Common myeloid progenitor, CD34-positive (primary cell): ENCODE measurements around the gene CDC5L.

ENCODE experiments used
- CTCF ChIA-PET: fragments of 350-600 bp; sonication (Branson Sonifier 250); formaldehyde crosslinking; loops from one replicate; lab custom pipeline; 2021; ENCODE audit warnings: antibody characterized with exemption; lab: Charles Lee
- POLR2A ChIA-PET: fragments of 350-600 bp; sonication (Branson Sonifier 250); formaldehyde crosslinking; loops from one replicate; lab custom pipeline; 2021; ENCODE audit warnings: antibody characterized with exemption; lab: Charles Lee
- DNase-seq, 3 donors: peaks; one replicate each; pipeline versions ENCODE4 v3.0.0 to v3.0.0-alpha.2; 2013
- H3K27ac ChIP-seq, 2 experiments: 1 replicate in 1 of 2; 2 replicates in 1 of 2; pipeline ENCODE4 v1.7.0; 2013; ENCODE audit warnings: inconsistent platforms in 2 of 2, low read length in 2 of 2, mild to moderate bottlenecking in 2 of 2, low read depth in 1 of 2, moderate library complexity in 1 of 2; ENCODE audit not compliant: severe bottlenecking in 2 of 2, insufficient read depth in 1 of 2, poor library complexity in 1 of 2
- H3K27me3 ChIP-seq, 5 experiments: replicated peaks in 2 of 5; 1 replicate in 3 of 5; 2 replicates in 2 of 5; pipeline versions ENCODE4 v1.6.1 to v1.7.0; 2013; ENCODE audit warnings: low read length in 4 of 5, mild to moderate bottlenecking in 2 of 5, moderate library complexity in 2 of 5, inconsistent platforms in 1 of 5; ENCODE audit not compliant: insufficient read depth in 5 of 5, control insufficient read depth in 4 of 5
- H3K36me3 ChIP-seq, 4 experiments: 1 replicate in 2 of 4; 2 replicates in 2 of 4; pipeline versions ENCODE4 v1.6.1 to v1.7.0; 2013; ENCODE audit warnings: low read length in 3 of 4, control low read depth in 1 of 4, mild to moderate bottlenecking in 1 of 4; ENCODE audit not compliant: control insufficient read depth in 4 of 4, insufficient read depth in 4 of 4
- H3K4me1 ChIP-seq, 4 experiments: 1 replicate in 3 of 4; 2 replicates in 1 of 4; pipeline versions ENCODE4 v1.6.1 to v1.7.1; 2013; ENCODE audit warnings: low read length in 3 of 4, mild to moderate bottlenecking in 3 of 4, control low read depth in 1 of 4, inconsistent platforms in 1 of 4, moderate library complexity in 1 of 4; ENCODE audit not compliant: control insufficient read depth in 4 of 4, insufficient read depth in 4 of 4; ENCODE audit errors: control extremely low read depth in 1 of 4
- H3K4me3 ChIP-seq, 7 experiments: 1 replicate in 4 of 7; 2 replicates in 3 of 7; pipeline versions ENCODE4 v1.5.1 to v1.7.0; 2013; ENCODE audit warnings: mild to moderate bottlenecking in 7 of 7, low read length in 6 of 7, moderate library complexity in 6 of 7, inconsistent platforms in 2 of 7, low read depth in 2 of 7, control low read depth in 1 of 7; ENCODE audit not compliant: insufficient read depth in 4 of 7, control insufficient read depth in 1 of 7; ENCODE audit errors: extremely low read depth in 1 of 7
- H3K9me3 ChIP-seq, 5 experiments: 1 replicate in 4 of 5; 2 replicates in 1 of 5; pipeline versions ENCODE4 v1.6.1 to v1.7.1; 2013; ENCODE audit warnings: low read length in 4 of 5, mild to moderate bottlenecking in 2 of 5, inconsistent platforms in 1 of 5, low read depth in 1 of 5, moderate library complexity in 1 of 5; ENCODE audit not compliant: control insufficient read depth in 4 of 5, insufficient read depth in 2 of 5; ENCODE audit errors: control extremely low read depth in 1 of 5
- WGBS: methylation state at CpG from one replicate; pipeline ENCODE4 v1.1.5; 2013; ENCODE audit not compliant: insufficient coverage; 5-methylcytosine and 5-hydroxymethylcytosine counted together

CDC5L gene

DNA sequence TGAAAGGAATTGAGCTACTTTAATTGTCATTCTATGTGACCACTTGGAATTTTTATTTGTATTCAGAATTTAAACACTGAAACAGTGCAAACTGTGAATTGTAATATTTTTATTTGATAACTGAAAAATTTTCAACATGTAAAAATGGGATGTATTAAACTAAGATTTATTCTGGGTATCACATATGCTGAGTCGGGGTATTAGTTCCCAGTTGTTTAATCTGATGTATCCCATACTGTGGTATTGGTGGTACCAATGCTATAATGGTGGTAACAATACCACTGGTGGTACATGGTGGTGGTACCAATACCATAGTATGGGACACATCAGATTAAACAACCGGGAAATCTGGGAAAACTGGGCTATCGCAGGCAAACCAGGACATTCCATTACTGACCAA, 79.4 kb downstream of the CDC5L start:
- Histone ChIP-seq H3K36me3 (no peaks in the 10 kb centered on the region), H3K27me3 (no peaks in the 10 kb centered on the region), H3K27ac (no peak overlapping the region), H3K4me3 (no peak overlapping the region), H3K9me3 (no peaks in the 10 kb centered on the region), H3K4me1 (peaks cover 0 to 14% (median 3%) of the 10 kb centered on the region in 4 experiments)
- no peak for DNase-seq
- ChIA-PET CTCF (interaction anchor here (15.4 kb wide), 1 partner anchor 6 kb away, joined by 135 read pairs; no protein-coding TSS in a partner anchor), POLR2A (no interaction called here)
- 100% methylated on average over 3 of the region's 3 CpGs for whole genome bisulfite sequencing

- DNase-seq = no peak
- Histone ChIP-seq H3K4me1 (peaks cover 0 to 9% (median 6%) of the 10 kb centered on the region in 4 experiments), H3K27ac (no peak overlapping the region), H3K9me3 (no peaks in the 10 kb centered on the region), H3K4me3 (no peak overlapping the region), H3K36me3 (no peaks in the 10 kb centered on the region), H3K27me3 (no peaks in the 10 kb centered on the region)
- CTCF ChIA-PET = interaction anchor here (1.0 to 10.8 kb wide), 5 partner anchors 8 to 167 kb away, joined by 3 to 135 read pairs (median 3); no protein-coding TSS in a partner anchor
- 100% methylated on average over 3 of the region's 6 CpGs for WGBS
- POLR2A ChIA-PET = no interaction called here
Measured at GRCh38 chr6:44468835-44469234, 81.3 kb downstream of the CDC5L start.

DNA sequence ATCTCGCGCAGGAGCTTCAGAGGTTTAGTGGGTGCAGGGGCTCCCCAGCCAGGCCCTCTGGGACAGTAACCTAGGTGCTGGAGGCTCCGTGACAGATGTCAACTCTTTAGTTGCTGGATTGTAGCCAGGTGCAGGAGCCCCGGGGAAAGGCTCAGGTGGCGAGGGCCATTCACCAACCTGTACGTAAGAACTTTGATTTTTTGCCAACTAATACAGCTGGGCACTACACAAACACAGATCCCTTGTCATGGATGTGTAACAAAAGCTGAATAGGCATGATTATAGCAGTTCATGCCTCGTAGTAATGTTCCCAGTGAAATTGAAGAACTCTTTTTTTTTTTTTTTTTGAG, 82.6 kb downstream of the CDC5L start:
- POLR2A ChIA-PET = interaction anchor here (0.6 to 1.4 kb wide), 2 partner anchors 144 to 157 kb away, joined by 3 read pairs; no protein-coding TSS in a partner anchor
- no peaks in the 10 kb centered on the region for H3K27me3 ChIP-seq
- no peaks in the 10 kb centered on the region for H3K9me3 ChIP-seq
- H3K27ac ChIP-seq = no peak overlapping the region
- 96% methylated on average over 5 of the region's 7 CpGs for WGBS
- CTCF ChIA-PET = interaction anchor here (0.8 to 10.8 kb wide), 10 partner anchors 10 to 186 kb away, joined by 3 to 135 read pairs (median 3); no protein-coding TSS in a partner anchor
- H3K4me1 ChIP-seq = peaks cover 0 to 10% (median 8%) of the 10 kb centered on the region in 4 experiments
- no peak overlapping the region for H3K4me3 ChIP-seq
- no peak for DNase-seq
- no peaks in the 10 kb centered on the region for H3K36me3 ChIP-seq

- H3K27me3 ChIP-seq = no peaks in the 10 kb centered on the region
- 83% methylated on average over 2 of the region's 2 CpGs for WGBS
- POLR2A ChIA-PET = interaction anchor here (1.4 kb wide), 1 partner anchor 157 kb away, joined by 3 read pairs; no protein-coding TSS in a partner anchor
Measured at GRCh38 chr6:44470746-44471145, 83.2 kb downstream of the CDC5L start.

DNA sequence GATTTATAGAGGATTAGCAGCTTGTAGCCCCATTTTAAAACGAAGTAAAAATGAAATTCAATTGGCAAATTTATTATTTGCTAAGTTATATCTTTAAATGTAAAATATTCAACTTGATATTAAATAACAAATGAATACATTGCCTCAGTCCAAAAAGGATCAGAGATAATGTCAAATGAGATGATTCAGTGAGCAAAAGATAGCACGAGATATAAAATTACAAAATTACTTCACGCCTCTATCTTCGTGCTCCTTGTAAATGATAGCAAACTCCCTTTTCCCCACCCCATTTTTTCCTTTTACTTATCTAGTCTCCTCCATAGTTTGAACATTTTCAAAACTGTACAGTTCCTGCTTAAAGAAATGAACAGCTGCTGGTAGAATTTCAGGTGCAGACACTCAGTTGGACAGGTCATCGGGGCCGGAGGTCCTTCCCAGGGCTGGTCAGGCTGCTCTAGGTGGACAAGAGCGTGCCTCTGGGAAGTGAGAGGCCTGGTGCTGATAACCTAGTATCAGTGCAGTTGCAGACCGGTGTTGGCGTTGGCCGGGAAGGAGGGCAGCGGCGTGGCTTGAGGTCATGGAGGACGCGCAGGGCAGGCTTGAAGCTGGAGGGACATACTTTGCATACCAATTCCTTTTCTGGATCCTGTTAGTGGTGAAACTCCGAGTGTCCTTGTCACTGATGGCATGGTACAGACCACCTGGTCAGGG, 83.9 kb downstream of the CDC5L start:
- POLR2A ChIA-PET = interaction anchor here (1.4 kb wide), 1 partner anchor 156 kb away, joined by 3 read pairs; no protein-coding TSS in a partner anchor
- H3K36me3 ChIP-seq = no peaks in the 10 kb centered on the region
- peaks cover 0 to 17% (median 14%) of the 10 kb centered on the region in 4 experiments for H3K4me1 ChIP-seq
- CTCF ChIA-PET = interaction anchor here (1.0 to 10.8 kb wide), 5 partner anchors 11 to 1451 kb away, joined by 3 to 135 read pairs (median 6); no protein-coding TSS in a partner anchor
- DNase-seq = no peak
- H3K4me3 ChIP-seq = no peak overlapping the region
- no peak overlapping the region for H3K27ac ChIP-seq
- H3K27me3 ChIP-seq = no peaks in the 10 kb centered on the region
- H3K9me3 ChIP-seq = no peaks in the 10 kb centered on the region
- WGBS = 95% methylated on average over 13 of the region's 15 CpGs

More at GRCh38 chr6:44470746-44471145, 83.2 kb downstream of the CDC5L start:
- DNase-seq = no peak
- CTCF ChIA-PET = interaction anchor here (0.8 to 10.8 kb wide), 11 partner anchors 10 to 1452 kb away, joined by 3 to 135 read pairs (median 3); no protein-coding TSS in a partner anchor
- Histone ChIP-seq H3K4me1 (peaks cover 0 to 14% (median 10%) of the 10 kb centered on the region in 4 experiments), H3K9me3 (no peaks in the 10 kb centered on the region), H3K4me3 (no peak overlapping the region), H3K27ac (no peak overlapping the region), H3K36me3 (no peaks in the 10 kb centered on the region)

GRCh38 chr6:44472250-44472945, 84.9 kb downstream of the CDC5L start:
- Histone ChIP-seq H3K36me3 (no peaks in the 10 kb centered on the region), H3K27ac (no peak overlapping the region), H3K9me3 (no peaks in the 10 kb centered on the region), H3K4me1 (peaks cover 0 to 17% (median 14%) of the 10 kb centered on the region in 4 experiments), H3K27me3 (no peaks in the 10 kb centered on the region), H3K4me3 (no peak overlapping the region)
- ChIA-PET POLR2A (no interaction called here), CTCF (interaction anchor here (2.3 to 10.8 kb wide), 2 partner anchors 12 to 184 kb away, joined by 6 to 135 read pairs; no protein-coding TSS in a partner anchor)
- DNase-seq = no peak
- WGBS = 92% methylated on average over 11 of the region's 13 CpGs
